Inflammatory macrophage treated with lipopolysaccharide for 4 hours (primary cell): ENCODE measurements around the gene JARID2.
A peak's percentile ranks its signal among the peaks of the same experiment; 100 is the strongest.

Experiments used
- DNase-seq: peaks from one replicate; pipeline ENCODE4 v3.0.0-alpha.2; 2020

The JARID2 gene

DNA sequence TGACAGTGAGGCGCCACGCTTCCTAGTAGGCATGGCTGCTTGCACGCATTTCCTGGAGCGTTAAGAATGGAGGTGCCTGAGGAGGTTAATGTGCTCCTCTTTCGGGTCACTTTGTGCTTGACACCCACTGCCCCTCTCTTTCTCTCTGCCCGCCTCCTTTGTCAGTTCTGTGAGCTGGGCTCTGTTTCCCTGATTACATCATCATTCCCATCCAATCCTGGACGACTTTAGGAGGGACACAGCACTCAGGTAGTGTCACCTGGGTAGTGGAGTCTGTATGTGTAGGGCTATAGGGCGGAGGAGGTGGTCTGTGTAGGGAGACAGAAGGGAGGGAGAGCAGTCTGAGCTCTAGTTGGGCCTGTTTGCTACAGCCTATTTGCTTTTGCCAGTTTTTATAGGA, 136.8 kb downstream of the JARID2 start:
- DNase-seq: no peak

DNA sequence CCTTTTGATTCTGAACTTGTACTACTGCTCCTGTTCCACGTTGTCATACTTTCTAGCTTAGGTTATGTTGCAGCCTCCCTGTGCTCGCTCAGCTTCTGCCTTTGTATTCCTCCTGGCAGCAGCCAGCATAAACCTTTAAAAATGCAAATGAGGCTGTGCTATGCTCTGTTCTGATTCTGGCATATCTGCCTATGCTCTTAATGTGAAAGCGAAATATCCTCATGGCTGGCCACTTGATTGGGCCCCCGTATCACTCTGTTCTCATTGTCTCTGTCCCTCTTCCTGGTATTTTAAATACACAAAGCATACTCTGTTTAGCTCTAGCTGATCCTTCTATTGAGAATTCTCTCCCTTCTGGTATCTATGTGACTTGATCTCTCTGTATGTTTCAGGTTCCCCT, 139.0 kb downstream of the JARID2 start:
- DNase-seq: no peak

DNA sequence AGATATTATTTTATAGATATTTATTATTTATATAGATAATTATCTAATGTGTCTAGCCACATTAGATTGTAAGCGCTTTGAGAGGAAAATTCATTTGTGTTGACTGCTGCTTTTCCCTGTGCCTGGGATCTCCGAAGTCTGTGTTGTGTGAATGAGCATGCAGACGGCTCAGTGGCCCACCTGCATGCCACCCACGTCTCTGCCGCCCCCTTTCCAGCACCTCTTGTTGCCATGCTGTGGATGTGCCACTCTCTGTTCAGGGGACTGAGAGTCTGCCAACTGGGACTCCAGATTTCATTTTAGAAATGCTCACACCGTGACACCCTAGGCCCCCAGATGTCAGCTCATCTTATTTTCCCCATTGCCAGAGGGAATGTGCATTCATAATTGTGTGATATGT, 139.7 kb downstream of the JARID2 start:
- no peak for DNase-seq

DNA sequence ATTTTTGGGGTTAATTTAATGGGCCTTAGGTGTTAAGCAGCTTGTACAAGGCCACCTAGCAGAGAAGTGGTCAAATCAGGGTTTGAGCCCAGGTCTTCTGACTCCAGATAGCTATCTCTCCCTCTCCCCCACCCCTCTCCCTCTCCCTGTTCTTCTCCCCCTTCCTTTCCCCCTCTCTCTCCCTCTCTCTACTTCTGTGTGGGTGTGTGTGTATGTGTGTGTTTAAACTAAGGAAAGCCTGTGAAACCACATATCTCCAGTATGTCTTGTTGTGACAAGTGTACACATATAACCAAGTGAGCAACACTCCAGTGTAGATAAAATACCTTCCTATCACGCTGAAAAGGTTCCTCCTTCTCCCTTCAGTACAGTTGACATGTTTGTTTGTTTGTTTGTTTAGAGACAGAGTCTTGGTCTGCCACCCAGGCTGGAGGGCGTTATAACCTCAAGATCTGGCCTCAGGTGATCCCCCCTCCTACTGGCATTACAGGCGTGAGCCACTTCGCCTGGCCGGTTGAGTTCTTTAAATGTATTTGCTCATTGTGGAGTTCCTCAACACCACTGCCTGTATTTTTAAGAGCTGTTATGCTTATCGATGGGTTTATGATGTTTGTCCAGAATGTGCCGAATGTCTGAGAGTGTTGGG, 140.4 kb downstream of the JARID2 start:
- DNase-seq: no peak

DNA sequence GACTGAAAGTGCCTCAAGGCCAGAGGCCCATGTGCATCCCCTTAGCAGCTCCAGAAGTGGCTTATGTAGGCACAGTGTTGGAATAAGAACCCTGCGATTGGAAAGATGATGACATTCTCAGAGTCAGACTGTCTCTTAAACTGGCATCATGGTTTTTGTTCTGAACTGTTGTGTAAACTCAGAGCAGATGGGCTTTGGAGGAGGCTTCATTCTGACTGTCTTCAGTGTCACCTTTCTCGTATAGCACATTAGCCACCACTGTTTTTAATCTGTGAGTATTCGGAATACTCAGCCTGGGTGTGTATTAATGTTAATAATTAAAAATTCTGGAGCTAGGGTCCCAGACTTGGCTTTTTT, 140.9 kb downstream of the JARID2 start:
- no peak for DNase-seq

DNA sequence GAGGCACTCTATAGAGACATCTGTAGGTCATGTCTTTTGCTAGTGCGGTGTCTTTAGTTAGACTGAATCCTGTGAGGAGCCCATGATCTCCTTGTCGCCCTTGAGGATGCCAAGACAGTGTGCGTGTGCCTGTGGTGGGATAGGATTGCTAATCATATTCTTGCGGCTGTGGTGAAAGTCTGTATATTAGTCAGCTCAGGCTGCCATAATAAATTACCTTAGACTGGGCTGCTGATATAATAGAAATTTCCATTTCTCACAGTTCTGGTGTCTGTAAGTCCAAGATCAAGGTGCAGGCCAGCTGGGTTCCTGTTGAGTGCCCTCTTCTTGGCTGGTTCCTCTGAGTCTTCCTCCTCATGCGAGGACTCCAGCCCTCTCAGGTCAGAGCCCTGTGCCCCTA, 141.2 kb downstream of the JARID2 start:
- DNase-seq: no peak

DNA sequence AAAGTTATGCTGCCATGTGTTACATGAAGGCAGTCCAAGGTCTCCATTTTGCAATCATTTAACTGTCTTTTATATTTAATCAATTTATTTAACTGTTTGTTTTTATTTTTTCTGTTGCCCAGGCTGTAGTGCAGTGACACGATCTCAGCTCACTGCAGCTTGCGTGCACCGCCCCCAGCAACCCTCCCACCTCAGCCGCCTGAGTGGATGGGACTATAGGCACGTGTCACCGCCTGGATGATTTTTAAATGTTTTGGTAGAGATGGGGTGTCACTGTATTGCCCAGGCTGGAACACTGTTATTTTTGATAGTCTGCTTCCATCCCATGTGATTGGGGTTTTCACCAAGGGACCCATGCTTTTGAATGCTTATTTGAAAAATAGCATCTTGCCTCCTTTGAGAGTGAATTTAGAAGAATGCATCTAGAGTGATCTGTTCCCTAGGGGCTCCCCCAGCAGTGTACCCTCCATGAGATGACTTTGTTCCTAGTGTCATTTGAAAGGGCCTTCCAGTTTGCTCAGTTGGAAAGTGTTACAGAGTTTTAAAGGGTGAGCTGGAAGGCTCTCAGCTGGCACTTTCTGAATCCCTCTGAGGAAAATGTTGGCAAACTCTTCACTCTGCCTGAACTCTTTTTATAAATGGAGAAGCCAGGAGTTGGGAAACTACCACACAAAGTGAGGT, 143.4 kb downstream of the JARID2 start:
- peak; percentile 39 for DNase-seq

DNA sequence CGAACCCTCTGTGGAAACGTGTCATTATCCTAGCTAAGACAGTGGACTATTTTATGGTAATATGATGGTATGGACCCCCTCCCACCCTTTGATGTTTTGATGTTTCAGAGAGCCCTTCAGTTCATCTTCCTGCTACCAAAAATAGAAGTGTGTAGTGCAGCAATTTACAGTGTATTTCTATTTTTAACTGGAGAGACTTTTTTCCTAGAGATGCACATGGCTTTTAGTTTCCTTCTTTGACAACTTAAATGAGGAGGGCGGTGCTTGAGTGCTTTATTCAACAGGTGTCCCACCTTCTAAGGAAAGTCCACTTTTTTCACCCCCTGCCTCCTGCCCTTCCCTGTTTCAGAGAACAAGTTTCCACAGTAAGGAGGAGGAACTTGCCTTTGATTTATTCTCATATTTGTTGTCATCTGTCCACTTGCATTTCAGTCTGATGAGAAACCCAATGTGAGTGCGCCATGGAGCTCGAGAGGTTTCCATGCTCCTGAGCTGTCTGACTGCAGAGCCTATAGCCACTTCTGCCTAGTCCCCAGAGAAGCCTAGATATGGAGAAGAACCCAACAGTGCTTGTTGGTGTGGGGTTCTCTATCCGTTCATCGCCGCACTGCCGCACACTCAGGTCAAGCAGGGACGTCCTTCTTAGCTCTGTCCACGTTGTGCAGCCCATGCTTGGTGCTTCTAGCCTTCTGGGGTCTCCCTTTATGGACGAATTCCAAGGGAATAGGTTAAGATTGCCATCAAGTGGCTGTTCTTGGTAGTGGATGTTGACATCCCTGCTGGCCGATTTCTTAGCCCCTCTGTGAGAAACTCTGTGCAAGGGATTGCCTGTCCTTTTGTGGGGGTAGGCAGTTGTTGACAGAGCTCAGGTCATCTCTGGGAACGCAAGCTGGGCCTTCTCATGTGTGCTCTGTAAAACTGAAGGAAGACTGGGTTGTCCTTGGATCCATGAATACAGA, 144.2 kb downstream of the JARID2 start:
- DNase-seq: peak; percentile 35

DNA sequence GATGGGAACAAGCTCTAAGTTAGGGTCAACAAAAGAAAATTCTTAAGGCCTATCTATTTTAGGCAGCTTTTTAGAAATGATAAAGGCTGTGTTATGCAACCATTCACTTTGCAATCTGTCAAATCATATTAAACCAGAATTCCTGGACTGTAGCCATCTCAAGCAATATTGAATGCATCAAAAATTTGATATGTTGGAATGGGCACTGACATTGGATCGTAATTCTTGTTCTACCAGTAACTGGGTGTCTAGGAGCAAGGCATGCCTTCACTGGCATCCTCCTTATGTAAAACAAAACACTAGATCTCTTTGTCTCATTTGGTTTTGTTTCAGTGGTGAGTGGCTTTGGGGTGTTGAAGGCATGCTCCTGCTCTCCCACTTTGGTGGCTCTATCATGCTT, 145.6 kb downstream of the JARID2 start:
- DNase-seq: no peak

DNA sequence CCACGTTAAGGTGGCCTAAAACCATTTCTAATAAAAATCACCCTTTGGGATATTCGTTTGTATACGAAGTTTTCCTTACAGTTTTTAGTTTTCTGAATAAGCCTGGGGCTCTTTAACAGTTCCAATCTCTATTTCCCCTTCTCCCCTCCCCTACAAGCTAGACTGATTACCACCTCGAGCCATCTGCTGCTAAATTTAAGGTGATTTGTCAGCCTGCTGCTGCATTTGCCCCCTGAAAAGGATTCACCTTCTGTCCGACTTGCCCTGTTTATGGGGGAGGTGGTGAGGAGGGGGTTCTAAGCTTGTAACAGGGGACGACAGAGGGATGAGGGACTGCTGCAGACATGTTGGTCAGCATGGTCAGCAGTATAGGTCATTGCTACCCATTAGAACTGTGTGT, 146.3 kb downstream of the JARID2 start:
- DNase-seq: no peak

DNA sequence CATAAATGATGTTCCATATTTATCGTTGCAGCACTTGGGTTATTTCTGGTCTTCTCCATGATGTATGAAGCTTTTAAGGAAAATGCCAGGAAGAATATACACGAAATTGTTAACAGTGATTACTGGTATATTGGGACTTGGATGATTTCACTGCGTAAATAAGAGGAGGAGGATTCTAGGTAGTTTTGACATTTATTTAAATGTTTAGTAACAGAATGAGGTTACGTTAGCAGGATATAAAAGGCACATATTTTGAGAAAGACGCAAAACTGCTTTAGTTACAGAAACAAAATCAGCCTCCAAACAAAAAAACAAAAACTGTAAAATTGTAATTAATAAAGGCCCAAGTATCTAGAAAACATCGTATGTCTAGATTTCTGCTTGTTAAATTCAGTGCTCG, 147.7 kb downstream of the JARID2 start:
- DNase-seq: no peak

DNA sequence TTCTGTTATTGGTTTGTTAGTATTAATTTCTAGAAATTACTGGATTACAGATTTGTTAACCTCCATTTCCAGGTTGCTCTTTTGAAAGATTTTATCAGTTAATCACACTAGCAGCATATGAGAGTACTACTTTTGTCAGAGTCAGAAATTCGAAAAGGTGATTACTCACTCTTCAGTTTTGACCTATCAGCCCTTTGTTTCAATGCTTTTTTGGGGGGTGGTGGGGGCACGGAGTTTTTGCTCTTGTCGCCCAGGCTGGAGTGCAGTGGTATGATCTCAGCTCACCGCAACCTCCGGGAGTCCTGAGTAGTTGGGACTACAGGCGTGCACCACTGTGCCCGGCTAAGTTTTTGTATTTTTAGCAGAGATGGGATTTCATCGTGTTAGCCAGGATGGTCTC, 149.2 kb downstream of the JARID2 start:
- DNase-seq: no peak

DNA sequence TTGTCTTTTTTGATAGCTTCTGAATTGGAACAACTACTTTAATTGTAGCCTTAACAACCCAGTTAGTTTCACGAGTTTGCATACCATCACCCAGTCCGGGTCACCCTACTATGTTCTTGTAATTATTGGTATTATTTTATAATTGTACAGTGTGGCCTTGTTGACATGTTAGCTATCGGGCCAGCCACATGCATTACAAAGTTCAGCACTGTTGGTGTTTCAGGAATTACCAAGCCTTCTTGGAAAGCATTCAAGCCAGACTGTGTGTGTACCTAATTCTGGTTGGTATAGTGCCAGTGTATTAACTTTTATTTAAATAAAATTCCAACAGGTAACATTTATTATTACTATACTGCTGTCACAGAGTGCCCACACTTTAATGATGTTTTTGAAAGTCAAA, 150.9 kb downstream of the JARID2 start:
- no peak for DNase-seq

DNA sequence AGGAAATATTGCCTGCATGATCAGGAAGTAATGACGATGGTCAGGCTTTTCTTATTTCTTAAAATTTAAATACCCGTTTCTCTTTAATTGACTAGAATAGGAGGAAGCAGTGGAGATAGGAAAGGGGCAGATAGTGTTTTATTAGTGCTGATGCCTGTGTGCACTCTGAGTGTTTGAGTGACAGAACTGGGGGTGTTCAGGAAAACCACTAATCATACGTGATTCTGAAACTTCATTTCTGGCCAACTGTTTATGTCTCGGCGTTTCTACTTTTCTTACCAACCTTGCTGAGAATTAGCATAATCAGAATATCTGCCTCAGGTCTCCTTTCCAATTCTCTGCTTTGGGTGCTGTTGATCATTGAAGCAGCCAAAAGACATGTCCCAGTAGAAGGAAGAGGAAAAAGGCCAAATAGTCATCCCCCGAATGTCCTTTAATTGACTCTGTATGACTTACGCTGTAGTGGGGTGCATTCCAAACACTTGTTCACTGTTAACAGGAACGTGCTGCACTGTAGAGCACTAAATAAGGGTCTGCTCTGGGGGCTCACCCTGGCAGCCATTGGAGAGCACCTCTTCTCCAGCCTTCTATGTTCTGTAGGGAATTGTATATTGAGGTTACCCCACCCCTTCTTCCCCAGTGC, 152.9 kb downstream of the JARID2 start:
- peak; percentile 35 for DNase-seq

DNA sequence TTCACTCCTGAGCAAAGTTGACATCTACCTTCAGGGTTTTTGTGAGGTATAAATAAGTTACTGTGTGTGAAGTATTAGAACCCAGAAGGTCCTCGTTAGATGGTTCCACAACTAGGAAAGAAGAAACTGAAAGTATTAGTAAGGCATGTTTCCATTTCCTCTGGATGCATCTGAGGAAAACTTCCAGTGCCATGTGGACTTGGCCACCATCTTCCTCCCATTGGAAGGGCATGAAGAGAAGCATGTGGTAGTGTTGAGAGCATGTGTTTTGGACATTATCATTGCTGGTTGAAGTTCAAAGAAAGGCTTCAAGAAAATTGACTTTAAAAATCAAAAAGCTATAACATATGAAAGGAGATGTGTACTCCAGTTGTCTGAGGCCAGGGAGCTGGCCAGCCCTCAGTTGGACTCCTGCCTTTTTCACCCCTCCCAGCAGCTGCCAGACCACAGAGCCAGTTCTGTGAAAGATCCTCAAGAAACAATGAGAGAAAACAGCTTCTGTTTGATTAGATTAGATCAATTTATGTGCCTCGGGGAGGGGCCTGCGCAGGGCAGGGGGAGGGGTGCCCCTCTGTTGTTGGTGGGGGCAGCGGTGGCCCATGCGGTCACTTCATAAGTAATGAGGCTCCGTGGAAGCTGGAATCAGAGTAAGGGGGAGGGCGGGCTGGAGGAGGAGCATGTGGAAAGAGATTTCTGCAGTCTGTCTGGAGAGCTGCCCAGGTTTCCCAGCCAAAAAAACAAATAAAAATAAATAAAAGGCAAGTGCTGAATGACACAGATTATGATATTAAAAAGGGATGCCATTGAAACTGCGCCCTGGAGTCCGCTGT, 154.0 kb downstream of the JARID2 start:
- peak; percentile 44 for DNase-seq

DNA sequence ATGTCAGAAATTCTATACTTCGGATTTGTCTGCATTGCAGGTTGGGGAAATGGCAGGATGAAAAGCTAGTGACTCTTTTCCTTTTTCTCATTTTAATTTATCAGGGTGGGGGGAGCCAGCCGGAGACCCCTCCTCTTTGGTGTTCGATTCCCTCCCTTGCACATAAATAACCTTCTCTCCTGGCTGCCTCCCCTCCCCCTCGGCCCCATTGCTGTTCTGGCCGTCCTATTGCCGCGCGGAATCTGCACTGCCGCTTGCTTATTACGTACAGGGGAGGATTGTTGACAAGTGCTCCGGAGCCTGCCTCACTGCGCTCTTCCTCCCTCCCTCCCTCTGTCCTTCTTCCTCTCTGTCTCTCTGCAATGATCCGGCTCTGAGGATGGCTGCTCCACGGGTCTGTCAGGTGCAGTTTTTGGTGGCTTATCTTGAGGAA, 154.7 kb downstream of the JARID2 start:
- DNase-seq: peak; percentile 29

DNA sequence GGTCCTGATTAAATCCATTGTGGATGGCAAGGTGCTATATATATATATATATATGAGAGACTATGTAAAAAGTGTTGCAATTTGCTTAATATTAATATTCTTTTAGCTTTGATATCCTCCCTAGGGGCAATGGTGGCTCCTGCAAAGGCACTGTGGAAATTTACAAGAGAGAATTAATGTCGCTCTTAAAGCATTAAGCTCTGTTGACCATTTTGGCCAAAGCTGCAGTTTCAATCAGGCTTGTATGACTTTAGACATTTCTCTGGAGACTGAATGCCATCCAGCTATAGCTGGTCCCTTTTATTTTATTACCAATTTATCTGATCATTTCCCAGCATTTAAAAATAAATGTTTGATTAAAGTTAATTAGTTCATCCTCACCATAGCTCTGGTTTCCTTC, 155.3 kb downstream of the JARID2 start:
- no peak for DNase-seq

DNA sequence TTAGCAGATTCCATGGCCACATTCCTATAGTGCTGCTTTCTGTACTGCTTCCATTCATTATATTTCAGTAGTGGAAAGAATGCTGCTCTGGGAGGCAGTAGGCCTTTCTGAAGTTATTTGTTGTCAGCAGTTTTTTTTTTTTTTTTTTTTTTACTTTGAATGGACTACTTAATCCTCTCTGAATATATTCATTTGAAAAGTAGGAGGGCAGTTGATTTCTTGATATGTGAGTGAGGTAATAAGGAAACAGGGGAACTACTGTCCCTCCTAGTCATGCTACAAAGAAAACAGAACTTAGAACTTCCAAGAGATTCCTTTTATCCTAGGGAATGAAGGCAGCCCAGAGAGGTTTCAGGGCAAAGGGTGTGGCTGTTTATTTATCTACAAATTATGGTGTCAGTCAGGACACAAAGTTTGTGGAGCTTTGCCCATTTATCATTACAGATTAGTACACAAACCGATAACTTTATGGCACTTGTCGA, 155.9 kb downstream of the JARID2 start:
- DNase-seq: peak; percentile 49

DNA sequence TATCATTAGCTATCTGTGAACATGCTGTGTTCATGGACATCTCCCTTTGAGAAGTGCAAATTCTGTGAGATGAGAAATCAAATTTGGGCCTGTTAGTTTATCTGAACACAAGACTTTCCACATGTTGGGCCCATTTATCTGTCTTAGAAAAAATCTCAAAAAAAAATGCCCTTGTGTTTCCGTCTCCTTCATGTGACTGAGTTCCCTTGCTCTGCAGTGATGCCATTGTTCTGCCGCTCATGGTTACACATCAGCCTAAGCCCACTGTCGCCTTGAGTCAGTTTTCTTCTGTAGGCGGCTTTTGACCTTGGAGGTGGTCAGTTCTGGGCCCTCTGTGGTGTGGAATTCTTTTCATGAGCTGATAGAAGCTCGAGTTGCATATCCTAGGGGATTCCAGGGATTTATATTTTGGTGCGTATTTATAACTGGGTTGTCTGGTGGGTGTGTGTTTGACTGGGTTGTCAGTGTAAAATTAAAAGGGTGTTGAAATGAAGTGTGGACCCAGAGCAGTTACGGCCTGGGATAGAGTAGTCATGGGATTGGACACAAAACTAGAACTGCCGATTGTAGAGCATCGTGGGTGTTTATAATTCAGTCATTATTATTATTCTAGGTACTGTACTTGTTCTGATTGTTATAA, 156.7 kb downstream of the JARID2 start:
- peak; percentile 67 for DNase-seq

DNA sequence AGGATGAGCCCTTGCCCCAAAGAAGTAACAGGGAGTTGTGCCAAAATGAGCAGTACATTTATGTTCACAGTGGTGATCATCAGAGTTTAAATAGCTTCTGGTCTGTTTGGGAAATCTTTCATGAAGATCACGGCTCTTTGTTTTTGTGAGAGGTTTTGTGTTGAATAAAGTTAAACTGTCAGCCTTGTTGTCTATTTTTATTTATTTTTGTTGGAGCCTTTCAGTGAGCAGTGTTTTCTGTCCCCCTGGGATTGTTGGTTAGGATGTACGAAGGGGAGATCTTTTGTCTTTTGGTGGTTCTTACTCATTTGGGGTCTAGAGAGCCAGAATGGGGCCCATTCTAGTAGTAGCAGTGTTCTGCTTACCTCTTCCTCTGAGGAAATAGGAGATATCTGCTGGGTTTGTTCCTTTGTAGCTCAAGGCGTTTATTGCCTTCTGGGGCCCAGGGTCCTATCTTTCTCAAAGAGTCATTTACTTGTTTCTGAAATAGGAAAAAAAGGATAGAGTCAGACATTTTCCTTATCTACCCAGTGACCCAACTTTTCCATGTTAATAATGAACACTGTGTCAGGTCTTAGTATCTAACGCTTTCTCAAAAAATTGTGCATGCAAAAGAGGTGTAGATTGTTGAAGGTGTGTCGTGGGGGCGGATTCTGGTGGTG, 157.4 kb downstream of the JARID2 start:
- DNase-seq: no peak

DNA sequence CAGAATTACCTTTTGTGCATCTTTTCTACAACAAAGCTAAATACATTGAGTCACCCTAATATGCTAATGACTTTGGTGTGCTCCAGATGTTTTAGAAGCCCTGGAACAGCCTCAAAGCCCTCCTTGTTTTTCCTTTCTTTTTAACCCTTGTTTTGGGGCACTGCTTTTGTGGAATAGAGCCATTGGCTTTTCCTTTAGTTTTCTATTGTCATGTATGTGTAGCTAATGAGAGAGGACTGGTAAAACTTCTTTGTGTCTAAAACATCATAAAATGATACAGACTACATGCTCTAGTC, 158.8 kb downstream of the JARID2 start:
- DNase-seq: no peak
